Measurements from ENCODE around the gene NR2E1.

The NR2E1 gene

DNA sequence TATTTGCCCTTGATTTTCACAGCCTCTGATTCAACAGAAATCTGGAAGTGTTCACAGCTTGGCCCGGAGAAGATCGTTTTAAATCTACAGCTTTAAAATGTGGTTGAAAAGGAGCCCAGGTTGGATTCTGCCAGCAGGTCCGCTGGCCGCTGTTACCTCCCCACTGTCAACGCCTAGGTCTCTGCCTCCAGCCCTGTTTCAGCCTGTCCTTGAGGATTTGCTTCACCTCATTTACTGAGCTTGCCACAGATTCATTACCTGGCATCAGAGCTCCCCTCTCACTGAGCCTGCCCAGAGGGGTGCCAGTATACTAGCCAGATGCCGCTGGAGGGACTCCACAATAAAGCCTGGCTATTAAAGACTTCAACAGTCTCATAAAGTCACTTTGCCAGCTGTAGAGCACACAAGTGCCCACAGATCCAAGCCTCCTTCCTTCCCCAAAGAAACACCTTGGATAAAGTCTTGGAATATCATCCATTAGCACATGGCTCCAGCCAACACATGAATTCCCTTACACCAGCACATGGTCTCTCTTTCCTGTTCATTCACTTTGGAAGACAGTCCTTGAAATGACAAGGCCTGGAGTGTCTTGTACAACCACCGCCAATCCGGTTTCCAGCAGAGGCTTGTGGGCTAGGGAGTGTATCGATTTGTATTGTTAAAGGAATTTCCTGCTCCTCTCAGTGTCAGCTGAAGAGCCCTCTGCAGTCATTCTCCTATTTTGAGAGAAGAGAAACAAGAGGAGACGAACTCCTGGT lies 9.5 kb upstream of the NR2E1 start:
- no peak for DNase-seq

DNA sequence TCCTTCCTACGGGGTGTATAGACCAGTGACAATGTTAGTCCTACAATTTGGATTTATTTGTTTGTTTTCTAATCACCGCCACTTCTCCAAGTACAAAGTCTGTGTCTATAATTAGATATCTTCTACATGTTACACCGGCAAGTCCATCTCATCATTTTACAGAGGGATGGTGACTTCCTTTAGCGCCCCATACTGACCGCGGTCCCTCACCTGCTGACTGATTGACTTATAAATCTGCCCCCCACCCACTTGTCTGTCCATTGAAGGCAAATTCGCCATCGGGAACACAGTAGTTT lies 8.9 kb upstream of the NR2E1 start:
- DNase-seq = no peak

DNA sequence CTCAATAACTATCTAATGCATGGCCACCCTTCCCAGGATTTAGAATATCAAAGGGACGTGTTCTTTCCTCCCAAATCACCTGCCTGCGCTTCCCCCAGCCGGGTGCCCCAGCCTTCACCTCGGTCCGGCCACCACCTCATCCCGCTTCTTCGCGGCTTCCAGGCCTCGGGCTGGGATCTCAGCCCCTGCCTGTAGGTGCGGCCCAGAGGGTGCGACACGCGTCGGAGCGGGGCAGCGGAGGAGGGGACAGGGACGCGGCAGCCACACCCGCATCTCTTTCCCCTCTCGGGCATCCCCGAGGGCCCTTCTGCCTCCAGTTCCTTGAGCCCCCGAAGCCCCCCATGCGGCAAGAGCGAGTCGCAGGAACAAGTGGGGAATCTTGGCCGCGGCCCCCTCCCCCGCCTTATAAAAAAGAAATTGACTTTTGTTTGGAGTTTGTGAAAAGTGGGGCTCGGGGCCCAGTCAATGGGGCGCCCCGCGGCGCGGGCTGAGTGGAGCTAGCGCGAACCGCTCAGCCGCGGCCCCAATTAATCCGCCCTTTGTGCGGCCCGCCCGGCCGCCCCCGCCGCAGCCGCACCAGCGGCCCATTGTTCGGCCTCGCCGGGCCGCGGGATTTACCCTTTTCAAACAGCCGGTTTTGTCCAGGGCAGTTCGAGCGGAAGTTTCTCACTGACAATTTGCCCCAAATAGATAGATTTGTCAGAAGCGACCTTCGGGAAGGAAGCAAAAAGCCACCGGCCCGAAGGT lies 8.4 kb upstream of the NR2E1 start:
- peak in 1 of 2 experiments; percentile 7 for DNase-seq

DNA sequence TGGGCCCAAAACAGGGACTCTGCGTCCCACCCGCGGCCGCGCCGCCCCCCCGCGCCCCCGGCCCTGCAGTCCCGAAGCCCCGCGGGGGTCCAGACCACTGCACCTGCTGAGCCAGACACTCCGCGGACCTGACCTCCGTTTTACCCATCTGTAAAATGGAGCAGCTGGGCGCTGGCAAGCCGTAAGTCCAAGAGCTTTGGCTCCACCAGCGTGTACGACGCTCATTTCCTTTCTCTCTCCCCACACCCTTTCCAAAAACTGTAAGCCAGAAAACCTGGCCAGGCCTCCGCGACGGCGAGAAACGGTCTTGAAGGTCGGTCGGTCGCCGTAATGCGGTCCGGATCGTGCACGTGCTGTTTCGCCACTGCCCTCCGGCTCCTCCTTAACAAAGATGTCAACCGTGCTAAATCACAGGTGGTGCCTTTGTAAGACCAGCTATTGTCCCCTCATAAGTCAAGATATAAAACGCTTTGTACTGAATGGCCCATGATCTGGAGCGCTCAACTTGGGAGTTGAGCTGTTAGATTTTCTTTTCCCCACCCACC lies 7.8 kb upstream of the NR2E1 start:
- peak in 1 of 2 experiments; percentile 4 for DNase-seq

DNA sequence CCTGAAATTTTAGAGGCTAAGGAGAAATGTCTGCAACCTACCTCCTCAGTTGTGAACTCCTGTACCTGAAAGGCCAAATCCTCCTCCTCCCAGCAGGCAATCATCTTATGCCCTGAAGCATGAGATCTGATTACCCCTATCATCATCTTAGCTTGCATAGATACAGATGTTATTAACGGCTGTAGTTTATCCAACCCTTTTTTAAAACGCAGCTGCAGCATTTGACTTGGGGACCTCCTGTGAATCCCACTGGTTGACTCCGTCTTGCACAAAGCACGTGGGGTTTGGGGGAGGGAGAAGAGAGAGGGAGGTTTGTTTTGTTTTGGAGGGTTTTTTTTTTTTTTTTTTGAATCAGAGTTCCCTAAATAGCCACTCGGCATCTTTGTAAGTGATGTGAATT lies 5.8 kb upstream of the NR2E1 start:
- no peak for DNase-seq

DNA sequence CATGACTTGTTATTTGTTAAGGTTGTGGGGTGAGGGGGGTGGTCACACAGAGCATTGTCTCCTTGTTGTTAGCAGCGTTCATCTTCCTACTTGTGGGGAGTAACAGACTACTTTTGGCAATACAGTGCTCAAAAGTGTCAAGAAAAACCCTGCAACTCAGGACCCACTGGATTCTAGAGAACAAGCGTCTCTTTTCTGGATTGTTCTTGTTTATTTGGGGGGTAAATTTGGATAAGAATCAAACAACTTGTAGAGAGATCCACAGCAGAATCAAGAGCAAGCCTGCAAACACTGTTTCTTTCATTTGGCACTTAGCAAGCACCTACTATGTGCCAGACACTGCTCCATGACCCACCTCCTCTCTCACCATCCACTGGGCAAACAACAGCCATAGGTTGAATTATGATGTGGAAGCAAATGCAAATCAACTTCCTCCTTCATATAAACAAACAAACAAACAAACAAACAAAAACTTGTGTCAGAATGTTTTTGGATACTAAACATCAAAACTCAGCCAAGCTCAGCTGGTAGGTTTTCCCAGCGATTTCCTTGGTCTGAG lies 4.0 kb upstream of the NR2E1 start:
- no peak for DNase-seq

DNA sequence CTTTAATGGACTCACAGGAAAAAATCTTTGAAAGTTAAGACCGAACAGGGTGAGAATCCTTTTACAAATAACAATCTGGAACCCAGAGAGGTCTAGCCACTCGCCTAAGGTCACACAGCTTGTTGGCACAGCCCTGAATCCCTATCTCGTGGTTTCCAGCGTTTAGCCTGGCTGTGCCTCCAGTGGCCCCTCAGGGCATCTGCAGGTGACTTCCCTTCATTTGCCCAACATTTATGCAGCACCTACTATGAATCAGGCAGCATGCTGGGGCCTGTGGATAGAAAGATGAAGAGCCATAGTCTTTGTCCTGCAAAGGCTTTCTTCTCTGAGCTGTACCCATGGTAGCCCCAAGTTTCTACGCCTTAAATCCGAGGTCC lies 2.6 kb upstream of the NR2E1 start:
- peak; percentile 7 for DNase-seq

DNA sequence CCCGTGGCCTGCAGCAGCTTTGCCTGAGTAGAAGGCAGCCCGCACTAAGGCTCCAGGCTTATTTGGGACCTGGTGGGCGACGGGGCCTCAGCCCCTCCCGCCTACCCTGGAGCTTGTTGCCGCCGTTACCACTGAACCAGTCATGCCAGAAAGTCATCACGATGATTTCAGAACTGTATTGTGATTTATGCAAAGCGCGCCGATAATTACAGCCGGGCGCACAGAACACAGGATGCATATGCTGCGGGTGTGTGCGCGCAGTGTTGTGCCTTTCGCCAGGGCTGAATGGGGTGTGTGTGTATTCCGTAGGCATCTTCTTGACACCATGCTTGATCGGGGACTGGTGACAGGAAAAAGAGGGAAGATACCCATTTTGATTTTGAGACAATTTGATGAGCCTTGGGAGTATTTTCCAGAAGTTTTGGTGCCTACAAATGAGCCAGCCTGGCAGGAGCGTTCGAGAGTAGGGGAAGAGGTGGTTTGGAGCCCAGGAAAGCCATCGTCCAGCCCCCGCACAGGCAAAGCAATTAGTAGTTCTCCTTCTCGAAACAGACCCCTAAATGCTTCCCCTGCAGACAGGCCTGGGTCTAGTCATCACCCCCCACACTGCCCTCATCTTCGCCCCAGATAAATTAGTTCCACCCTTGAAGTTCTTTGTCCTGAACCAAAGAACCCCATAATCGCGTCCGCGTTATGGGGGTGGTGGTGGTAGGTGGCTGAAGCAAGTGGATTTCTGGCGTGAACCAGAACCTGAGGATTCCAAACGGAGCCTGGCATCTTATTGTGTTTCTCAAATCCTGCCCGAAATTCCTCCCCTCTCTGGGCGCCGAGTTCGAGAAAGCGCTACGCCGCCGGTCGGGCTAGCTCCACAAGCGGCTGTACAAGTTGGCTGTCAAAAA lies 1.9 kb upstream of the NR2E1 start:
- peak; percentile 7 to 9 for DNase-seq

DNA sequence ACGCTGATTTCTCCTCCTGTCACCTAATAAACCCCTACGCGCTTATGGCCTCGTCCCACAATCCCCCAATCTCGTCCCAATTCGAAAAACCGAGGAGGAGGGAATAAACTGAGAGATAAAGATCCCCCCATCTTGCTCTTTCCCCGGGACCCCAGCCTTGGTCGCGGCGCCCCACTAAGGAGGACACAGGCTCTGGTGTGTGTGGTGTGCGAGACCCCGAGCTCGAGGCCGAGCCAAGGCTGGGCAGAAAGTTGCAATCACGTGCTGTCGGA lies 1.3 kb upstream of the NR2E1 start:
- no peak for DNase-seq

DNA sequence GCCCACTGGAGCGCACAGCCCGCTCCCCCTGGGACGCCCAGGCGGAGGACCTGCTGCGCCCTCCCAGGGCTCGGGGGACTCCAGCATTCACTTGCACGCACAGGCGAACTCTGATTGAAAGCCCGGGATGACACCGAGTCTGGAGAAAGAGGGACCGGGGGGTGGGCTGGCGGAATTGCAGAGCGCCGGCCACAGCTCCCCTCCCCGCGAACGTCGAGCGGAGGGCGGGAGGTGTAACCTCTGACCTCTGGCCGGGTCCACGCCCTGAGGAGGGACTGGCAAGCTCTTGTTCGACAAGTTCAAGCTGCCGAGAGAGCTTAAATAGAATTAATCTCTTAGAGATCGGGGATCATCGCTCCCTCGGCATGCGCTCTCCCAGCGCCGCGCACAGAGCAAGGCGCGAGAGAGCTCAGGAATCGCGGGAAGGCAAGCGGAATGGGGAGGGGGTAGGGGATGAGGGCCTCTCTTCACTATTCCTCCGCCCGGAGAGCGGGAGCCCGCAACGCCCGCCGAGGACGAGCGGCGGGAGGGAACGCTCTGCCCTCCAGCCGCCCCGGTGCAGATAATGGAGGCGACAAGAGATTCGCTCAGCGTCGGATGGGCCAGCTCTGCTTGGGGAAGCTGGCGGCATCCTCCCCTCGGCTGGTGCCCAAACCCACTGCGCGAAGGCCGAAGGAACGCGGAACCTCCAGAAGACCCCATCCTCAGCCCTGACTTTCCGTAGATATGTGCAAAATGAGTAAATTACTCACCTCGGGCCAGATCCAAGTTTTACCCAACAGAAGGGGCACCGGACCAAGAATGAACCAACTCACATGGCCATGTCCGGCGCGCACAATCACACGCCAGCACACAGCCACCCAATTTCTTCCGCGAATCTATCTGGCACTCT lies 761 bp upstream of the NR2E1 start:
- peak; percentile 5 to 10 for DNase-seq

DNA sequence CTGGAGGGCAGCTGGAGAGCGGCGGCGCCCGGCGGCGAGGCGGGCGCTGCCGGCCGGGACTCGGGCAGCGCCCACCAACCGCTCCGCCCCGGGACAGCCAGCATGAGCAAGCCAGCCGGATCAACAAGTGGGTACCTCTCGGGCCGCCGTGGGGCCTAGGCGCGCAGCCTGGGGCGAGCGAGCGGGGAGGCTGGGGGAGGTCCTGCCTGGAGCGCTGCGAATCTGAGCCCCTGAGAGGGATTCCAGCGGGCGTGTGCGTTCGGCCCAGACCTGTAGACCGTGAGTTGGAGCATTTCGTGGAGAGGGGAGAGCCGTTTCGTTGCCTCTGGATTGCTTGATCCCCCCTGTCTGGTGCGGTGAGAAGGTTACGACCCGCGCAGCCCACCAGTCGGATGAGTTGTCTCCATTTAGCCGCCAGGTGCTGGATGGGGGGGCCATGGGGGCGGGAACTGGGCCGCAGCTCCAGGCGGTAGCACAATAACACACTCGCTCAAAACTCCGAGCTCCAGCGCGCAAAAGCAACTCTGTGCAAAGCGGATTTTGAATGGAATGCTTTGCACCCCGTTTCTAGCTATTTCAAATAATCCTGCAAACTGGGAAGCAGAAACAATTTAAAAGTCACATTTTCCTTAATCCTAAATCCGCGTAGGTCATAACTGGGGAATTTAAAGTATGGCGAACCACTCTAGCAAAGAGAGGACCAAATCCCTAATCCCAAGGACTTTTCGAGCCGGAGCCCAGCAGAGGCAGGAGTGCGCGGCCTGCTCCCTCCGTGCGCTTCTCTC lies 1.0 kb downstream of the NR2E1 start:
- DNase-seq = peak in 1 of 2 experiments; percentile 7

DNA sequence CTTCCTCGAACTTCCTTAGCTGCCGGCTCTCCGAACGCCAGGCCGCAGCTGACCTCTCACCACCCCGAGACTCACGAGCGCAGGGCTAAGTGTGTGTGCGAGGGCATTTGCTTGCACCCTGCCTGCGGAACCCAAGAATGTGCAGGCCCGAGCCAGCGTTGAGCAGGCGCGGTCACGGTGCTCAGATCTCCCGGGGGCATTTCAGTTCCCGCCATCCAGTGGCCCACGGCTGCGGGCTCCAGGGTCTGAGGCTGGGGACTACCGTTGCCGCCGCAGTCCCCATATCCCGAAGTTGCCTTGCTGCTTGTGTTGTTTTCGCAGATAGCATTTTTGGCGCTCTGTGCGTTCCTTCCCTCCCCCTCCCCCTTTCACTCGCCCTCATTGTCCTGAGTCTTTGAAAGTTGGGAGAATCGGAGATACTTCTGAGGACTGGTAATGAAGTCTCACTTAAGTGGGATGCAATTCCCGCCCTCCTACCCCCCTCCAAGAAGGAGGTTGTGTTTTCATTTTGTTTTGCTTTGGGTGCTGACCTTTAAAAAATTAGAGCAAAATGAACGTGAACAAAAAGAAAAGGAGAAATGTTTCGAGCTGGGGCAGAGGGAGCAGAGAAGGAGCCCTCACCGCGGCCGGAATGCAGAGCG lies 1.7 kb downstream of the NR2E1 start:
- peak; percentile 9 to 12 for DNase-seq

DNA sequence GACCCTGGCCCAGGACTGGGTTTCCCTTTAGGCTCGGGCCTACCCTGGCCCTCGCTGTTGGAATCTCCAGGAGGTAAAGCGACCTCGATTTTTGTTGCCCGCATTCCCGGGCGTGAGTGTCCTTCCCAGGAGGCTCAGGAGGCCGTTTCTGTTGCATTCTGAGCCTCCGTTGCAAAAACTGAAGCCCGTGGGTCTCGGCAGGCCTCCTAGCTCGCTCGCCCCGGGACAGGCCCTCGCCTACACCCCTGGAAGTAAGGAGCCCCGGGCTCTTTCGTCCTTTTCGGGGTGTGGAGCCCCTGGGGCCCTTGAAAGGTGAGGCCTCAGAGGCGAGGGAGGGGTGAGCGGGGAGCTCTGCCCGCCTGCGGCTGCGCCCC lies 2.3 kb downstream of the NR2E1 start:
- peak in 1 of 2 experiments; percentile 16 for DNase-seq

DNA sequence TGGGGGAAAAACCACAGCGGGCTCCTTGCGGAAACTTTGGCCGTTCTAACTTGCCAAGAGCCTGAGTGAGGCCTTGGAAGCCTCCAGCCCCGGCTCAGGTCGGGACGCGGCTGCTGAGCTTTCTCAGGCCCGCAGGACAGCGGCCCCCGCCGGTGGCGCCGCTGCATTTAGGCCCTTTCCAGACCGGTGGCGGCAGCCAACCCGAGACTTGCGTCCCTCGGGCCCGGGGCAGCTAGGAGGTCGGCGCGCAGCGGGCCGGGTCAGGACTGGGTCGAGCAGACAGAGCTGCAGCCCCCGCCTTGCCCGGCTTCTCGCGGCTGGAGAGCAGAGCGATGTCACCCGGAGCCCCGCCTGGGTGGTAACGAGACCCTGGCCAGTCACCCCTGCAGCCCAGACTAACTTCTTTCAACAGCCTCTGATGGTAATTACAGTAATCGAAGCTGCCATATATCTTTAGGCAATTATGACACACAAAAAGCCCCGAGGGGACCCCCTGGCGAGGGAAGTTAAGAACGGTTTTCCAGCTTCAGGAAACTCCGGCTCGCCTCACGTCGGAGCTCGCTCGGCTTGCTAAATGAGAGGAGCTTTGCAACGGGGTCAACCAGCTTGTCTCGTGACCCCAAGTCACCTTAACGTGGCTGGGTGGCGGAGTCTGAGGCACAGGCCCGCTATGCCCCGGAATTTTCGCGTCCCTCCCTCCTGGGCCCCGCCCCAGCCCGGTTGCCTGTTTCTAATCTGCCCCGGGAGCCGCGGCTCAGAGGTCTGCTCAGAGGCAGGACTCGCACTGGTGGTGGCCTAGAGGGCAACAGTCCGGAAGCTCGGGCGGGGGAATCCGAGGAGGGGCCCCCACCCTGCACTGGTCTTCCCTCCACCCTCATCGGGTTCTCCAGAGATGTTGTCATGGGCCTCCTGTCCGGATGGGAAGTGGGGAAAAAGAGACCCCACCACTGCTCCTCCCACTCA lies 3.0 kb downstream of the NR2E1 start:
- peak; percentile 31 to 43 for DNase-seq

DNA sequence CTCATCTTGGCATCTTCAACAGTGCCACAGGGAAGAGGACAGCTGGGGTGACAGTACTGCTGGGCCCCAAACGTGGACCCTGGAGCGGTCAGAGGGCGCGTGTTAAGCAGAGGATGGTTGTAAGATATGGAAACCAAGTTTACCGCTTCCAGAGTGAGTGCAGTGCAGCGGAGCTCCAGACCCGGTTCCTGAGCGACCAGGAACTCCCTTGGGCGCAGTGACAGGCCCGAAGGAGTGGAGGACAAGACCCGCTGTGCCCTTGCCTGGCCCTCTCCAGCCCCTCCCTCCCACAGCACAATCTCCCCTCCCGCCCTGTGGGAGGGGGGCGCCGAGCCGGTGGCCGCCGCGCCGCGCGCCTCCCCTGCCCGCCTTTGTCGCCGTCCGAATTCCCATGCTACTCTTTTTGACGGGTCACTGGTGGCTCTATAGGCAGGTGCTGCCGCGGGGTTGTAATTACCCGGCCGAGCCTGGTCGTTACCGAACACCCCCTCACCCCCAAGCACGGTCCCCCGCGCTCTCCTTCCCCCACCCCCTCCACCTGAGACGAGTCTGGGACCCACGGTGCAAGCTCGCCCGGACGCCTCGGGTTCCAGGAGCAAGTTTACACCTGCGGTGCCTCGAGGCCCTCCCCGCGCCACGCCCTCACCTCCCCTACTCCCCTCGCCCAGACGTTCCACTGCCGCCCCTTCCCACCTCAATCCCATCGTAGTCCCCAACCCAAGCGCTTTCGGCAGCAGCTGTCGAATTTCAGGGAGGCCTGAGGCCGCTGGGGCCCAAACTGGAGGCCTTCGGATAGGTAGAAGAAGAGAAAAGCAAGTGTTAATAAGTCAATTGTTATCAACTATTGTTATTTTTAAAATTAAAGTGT lies 3.9 kb downstream of the NR2E1 start:
- DNase-seq = no peak

DNA sequence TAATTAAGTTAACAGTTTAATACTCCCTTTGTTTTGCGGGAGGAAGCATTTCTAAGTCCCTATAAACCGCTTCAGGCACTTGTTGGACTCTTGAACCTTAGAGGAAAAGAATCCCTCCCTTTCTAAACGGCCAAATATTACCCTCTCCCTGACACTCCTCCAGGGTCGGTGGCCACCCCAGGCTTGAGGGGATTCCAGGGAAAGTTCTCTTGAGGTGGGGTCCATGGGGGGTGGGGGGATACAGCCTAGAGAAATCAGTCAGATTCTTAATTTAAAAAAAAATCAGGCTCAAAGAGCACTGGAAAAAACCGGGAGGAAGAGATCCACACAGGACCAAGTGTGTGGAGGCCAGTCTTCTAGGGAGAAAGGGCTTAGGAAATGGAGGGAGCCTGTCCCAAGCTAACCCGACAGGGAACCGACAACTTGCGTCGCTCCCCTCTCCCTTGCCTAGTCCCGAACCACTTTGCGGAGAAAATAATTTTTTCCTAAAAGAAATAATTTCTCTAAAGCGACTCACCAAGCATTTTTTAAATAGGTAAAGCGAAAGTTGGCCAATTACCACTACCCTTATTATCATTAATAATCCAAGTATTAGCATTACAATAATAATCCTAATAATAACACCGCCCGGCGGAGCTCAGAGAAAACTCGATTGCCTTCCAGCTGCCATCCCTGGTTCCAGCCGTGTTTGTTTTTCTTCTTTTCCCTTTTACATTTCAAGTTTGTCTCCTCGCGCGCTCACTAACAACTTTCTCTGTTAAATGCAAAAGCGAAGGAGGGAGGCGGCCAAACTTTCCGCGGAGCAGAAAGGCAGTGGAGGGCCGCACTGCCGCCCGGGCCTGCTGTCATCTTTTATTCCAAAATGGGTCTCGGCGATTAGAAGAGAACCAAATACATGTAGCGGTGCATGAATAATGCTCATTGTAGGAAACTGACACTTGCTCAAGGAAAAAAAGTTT lies 4.8 kb downstream of the NR2E1 start:
- no peak for DNase-seq

DNA sequence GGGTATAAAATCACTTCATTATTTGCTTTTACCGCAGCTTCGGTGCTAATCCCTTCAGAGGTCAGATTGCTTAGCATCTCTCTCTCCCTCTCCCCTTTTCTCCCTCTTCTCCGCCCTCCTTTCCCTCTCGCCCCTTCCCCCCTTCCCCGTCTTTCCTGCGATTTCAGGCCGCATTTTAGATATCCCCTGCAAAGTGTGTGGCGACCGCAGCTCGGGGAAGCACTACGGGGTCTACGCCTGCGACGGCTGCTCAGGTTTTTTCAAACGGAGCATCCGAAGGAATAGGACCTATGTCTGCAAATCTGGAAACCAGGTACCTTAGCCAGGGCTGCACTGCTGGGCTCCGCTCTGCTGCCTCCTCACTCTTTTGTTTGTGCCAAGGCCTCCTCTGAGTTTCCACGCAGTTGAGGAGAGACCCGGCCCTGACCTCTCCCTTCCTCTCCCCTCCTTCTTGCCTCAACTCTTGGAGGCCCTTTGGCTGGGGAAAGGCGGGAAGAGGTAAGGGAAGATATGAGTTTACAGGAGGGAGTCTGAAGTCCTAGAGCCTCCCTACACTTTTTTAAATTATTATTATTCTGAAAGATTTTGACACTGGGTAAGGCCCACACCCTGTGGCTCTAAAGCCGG lies 5.6 kb downstream of the NR2E1 start:
- no peak for DNase-seq

All from activated CD4-positive, alpha-beta T cell treated with anti-CD3 and anti-CD28 coated beads, Interleukin-2, amount 50 U/mL, for 48 hours (primary cell).